ENCODE results near the gene APOL3. TPM values are rescaled to one million over a fixed set of nuclear protein-coding genes. Genes with fewer than 3 reads are reported as not detected.
"Not testable (repeated sequence)": the region's sequence is repeated elsewhere in the genome, so short reads cannot be mapped to it uniquely, and the experiment has no call there.

APOL3 gene
- total and polyA plus RNA-seq, 7 experiments from 2014 or later, result 56.9 to 212 (median 123) TPM

DNA sequence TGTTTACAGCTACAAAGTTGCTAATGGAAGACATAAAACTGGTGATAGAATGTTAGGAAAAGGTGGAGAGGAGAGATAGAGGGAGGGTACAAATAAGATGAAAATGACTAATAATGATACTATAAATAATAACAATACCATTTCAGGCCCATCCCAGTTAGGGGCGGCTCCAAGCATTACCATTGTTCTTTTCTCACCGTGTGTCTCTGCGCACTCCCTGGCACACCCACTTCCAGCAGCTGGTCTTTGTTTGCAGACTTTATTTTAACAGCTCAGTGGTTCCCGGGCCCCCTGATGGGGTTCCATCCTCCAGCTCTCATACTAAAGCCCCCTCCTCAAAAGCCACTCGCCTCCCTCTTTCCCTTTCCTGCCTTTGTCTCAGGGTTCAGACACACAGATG lies 40.5 kb upstream of the APOL3 start:
- intact Hi-C loops (cut with micrococcal nuclease); H3K9me3 Mint-ChIP-seq; H3K9me3 ChIP-seq (ENCODE audit: control insufficient read depth in 2 of 3, low read length in 3 of 3); H3K36me3 Mint-ChIP-seq; H3K4me1 ChIP-seq (ENCODE audit: control insufficient read depth in 2 of 2, insufficient read depth in 2 of 2, low read length in 2 of 2); H3K27ac ChIP-seq (ENCODE audit: low read depth, low read length); H3K4me3 Mint-ChIP-seq; H3K27me3 ChIP-seq (ENCODE audit: control insufficient read depth in 2 of 2, insufficient read depth in 2 of 2, low read length in 2 of 2); H3K4me3 ChIP-seq (ENCODE audit: low read length); POLR2A ChIA-PET; CTCF ChIA-PET; DNase-seq; H3K36me3 ChIP-seq (ENCODE audit: control insufficient read depth in 2 of 3, insufficient read depth in 3 of 3, low read length in 3 of 3); ATAC-seq; H3K27ac Mint-ChIP-seq: not testable (repeated sequence)
- H3K27me3 Mint-ChIP-seq, result peaks cover 0 to 22% (median 3%) of the 10 kb centered on the region in 5 donors
- H3K4me1 Mint-ChIP-seq, result peaks cover 0 to 31% (median 14%) of the 10 kb centered on the region in 7 donors

DNA sequence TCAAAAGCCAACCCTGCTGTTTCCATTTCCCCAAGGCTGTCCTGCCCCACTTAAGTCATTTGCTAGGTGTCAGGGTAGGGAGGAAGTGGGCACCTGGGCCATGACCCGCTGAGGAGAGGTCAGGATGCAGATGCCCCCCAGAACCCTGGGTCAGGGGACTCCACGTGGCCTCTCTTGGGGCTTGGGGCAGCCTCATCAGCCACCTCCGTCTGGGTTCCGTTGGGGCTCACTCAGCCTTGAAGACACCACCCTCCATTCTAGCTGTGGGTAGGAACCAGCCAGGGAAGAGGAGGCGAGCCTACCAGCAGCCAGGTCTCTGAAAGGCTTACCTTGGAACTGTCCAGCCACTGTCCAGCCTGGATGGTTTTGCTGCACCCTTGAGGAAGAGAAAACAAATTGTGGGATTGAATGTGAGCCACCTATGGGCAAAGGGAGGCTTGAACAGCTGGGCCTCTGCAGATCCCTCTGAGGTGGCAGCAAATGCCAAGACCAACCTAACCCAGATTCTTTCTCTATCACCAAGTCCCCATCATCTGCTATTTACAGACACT lies 38.5 kb upstream of the APOL3 start:
- Histone ChIP-seq H3K36me3 (ENCODE audit: control insufficient read depth in 2 of 3, insufficient read depth in 3 of 3, low read length in 3 of 3) (no peaks in the 10 kb centered on the region), H3K9me3 (ENCODE audit: control insufficient read depth in 2 of 3, low read length in 3 of 3) (no peaks in the 10 kb centered on the region), H3K4me3 (ENCODE audit: low read length) (no peak overlapping the region), H3K27ac (ENCODE audit: low read depth, low read length) (no peak overlapping the region), H3K27me3 (ENCODE audit: control insufficient read depth in 2 of 2, insufficient read depth in 2 of 2, low read length in 2 of 2) (no peaks in the 10 kb centered on the region), H3K4me1 (ENCODE audit: control insufficient read depth in 2 of 2, insufficient read depth in 2 of 2, low read length in 2 of 2) (peaks cover 0 to 4% of the 10 kb centered on the region in 2 donors)
- Mint-ChIP-seq H3K27ac (no peak overlapping the region), H3K9me3 (no peaks in the 10 kb centered on the region), H3K27me3 (peaks cover 0 to 22% (median 9%) of the 10 kb centered on the region in 5 donors), H3K36me3 (no peaks in the 10 kb centered on the region), H3K4me1 (peaks cover 0 to 28% (median 14%) of the 10 kb centered on the region in 7 donors), H3K4me3 (no peak overlapping the region)
- CTCF ChIA-PET, result no interaction called here
- no peak for ATAC-seq
- POLR2A ChIA-PET, result no interaction called here
- DNase-seq, result no peak
- intact Hi-C loops (cut with micrococcal nuclease), result no loop called here

DNA sequence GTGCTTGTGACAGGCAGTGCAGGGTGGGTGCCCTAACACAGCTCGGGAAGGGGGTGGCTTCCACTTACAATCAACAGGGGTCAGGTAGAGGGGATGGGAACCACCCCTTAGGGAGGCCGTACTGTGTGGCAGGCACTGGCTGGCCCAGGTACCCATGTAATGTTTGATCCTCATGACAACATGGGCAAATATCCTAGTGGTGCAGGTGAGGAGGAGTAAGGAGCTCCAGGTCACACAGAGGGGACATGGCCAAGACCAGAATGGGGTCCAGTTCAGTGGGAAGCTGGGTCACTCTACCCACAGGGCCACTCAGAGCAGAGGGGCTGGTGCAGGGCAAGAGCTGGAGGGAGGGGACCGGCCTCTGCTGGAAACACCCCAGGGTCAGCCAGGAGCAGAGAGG lies 38.0 kb upstream of the APOL3 start:
- ChIA-PET CTCF (no interaction called here), POLR2A (no interaction called here)
- Mint-ChIP-seq H3K9me3 (no peaks in the 10 kb centered on the region), H3K27ac (peak overlapping the region in 3 of 9 donors; percentile 9 to 57 (median 51)), H3K4me3 (no peak overlapping the region), H3K27me3 (peaks cover 0 to 17% (median 10%) of the 10 kb centered on the region in 5 donors), H3K4me1 (peaks cover 0 to 28% (median 14%) of the 10 kb centered on the region in 7 donors), H3K36me3 (no peaks in the 10 kb centered on the region)
- no peaks in the 10 kb centered on the region for H3K9me3 ChIP-seq (ENCODE audit: control insufficient read depth in 2 of 3, low read length in 3 of 3)
- no peaks in the 10 kb centered on the region for H3K36me3 ChIP-seq (ENCODE audit: control insufficient read depth in 2 of 3, insufficient read depth in 3 of 3, low read length in 3 of 3)
- peaks cover 0 to 4% of the 10 kb centered on the region in 2 donors for H3K4me1 ChIP-seq (ENCODE audit: control insufficient read depth in 2 of 2, insufficient read depth in 2 of 2, low read length in 2 of 2)
- no peaks in the 10 kb centered on the region for H3K27me3 ChIP-seq (ENCODE audit: control insufficient read depth in 2 of 2, insufficient read depth in 2 of 2, low read length in 2 of 2)
- DNase-seq (no peak), ATAC-seq (no peak)
- intact Hi-C loops (cut with micrococcal nuclease), result no loop called here
- H3K4me3 ChIP-seq (ENCODE audit: low read length), result no peak overlapping the region
- H3K27ac ChIP-seq (ENCODE audit: low read depth, low read length), result no peak overlapping the region

DNA sequence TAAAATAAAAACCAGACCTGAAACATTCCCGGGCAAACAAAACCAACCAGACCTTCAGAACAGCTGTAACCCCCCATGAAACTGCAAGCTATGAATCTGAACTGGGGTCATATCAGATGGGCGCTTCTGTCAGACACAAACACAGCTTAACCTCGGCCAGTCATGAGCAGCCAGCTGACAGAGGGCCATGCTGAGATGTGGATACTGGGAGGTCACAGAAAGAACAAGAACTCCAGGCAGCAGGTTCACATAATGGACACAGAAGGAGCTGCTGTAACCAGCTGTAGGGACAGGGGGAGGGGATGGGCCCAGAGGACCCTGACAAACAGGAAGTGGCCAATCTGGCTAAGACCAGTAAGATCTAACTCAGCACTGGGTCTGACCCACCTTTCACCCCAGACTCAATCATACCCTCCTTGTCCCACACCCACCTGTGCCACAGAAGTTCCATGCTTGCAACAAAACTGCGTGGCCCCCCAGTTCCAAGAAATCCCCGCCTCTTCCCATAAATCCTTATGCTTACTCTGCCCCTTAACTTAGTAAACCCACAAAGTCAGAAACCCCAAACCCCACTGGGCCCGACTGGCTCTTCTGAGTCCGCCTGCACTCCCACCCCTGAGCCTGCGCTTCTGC lies 37.1 kb upstream of the APOL3 start:
- Histone ChIP-seq H3K4me1 (ENCODE audit: control insufficient read depth in 2 of 2, insufficient read depth in 2 of 2, low read length in 2 of 2) (peaks cover 0 to 4% of the 10 kb centered on the region in 2 donors), H3K27ac (ENCODE audit: low read depth, low read length) (no peak overlapping the region), H3K27me3 (ENCODE audit: control insufficient read depth in 2 of 2, insufficient read depth in 2 of 2, low read length in 2 of 2) (no peaks in the 10 kb centered on the region), H3K4me3 (ENCODE audit: low read length) (no peak overlapping the region), H3K9me3 (ENCODE audit: control insufficient read depth in 2 of 3, low read length in 3 of 3) (no peaks in the 10 kb centered on the region), H3K36me3 (ENCODE audit: control insufficient read depth in 2 of 3, insufficient read depth in 3 of 3, low read length in 3 of 3) (no peaks in the 10 kb centered on the region)
- Mint-ChIP-seq H3K27me3 (peaks cover 0 to 12% (median 8%) of the 10 kb centered on the region in 5 donors), H3K36me3 (no peaks in the 10 kb centered on the region), H3K27ac (peak overlapping the region in 2 of 9 donors; percentile 9 to 62), H3K9me3 (no peaks in the 10 kb centered on the region), H3K4me1 (peaks cover 0 to 28% (median 14%) of the 10 kb centered on the region in 7 donors), H3K4me3 (peak overlapping the region in 1 of 10 donors; percentile 43)
- ChIA-PET CTCF (interaction anchor here (0.6 to 0.8 kb wide), 2 partner anchors 69 to 278 kb away, joined by 3 read pairs; no protein-coding TSS in a partner anchor), POLR2A (no interaction called here)
- DNase-seq (no peak), ATAC-seq (no peak)
- intact Hi-C loops (cut with micrococcal nuclease), result loop anchor here in 1 of 2 donors (2.0 kb wide), 1 partner anchor 41 kb away; the partner anchor contains the start of gene APOL2

DNA sequence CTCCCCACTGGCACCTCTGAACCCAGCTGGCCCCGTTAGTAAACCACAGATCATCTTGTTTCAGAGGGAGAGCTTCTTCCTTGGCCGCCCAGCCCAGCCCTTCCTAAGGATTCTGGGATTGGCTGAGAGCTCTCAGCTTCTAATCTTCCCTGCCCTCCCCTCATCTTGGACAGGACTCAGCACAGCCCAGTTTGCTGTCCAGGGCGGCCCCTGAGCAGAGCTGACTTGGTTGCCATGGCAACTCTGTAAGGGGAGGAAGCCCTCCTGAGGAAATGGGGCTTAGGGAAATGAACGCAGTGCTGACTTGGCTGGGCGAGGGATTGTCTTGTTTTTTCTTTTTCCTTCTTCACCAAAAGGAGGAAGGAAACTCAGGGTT lies 36.5 kb upstream of the APOL3 start:
- H3K27me3 ChIP-seq (ENCODE audit: control insufficient read depth in 2 of 2, insufficient read depth in 2 of 2, low read length in 2 of 2), result no peaks in the 10 kb centered on the region
- H3K27ac ChIP-seq (ENCODE audit: low read depth, low read length), result no peak overlapping the region
- no peak for DNase-seq
- no peak overlapping the region for H3K4me3 ChIP-seq (ENCODE audit: low read length)
- Mint-ChIP-seq H3K36me3 (no peaks in the 10 kb centered on the region), H3K4me1 (peaks cover 0 to 27% (median 14%) of the 10 kb centered on the region in 7 donors), H3K27ac (peak overlapping the region in 1 of 9 donors; percentile 20), H3K4me3 (no peak overlapping the region), H3K27me3 (peaks cover 0 to 10% (median 6%) of the 10 kb centered on the region in 5 donors), H3K9me3 (no peaks in the 10 kb centered on the region)
- no peaks in the 10 kb centered on the region for H3K36me3 ChIP-seq (ENCODE audit: control insufficient read depth in 2 of 3, insufficient read depth in 3 of 3, low read length in 3 of 3)
- POLR2A ChIA-PET, result no interaction called here
- H3K9me3 ChIP-seq (ENCODE audit: control insufficient read depth in 2 of 3, low read length in 3 of 3), result no peaks in the 10 kb centered on the region
- H3K4me1 ChIP-seq (ENCODE audit: control insufficient read depth in 2 of 2, insufficient read depth in 2 of 2, low read length in 2 of 2), result peaks cover 0 to 4% of the 10 kb centered on the region in 2 donors
- intact Hi-C loops (cut with micrococcal nuclease), result loop anchor here in 1 of 2 donors (2.0 kb wide), 1 partner anchor 42 kb away; the partner anchor contains the start of gene APOL2
- no peak for ATAC-seq
- CTCF ChIA-PET, result interaction anchor here (0.8 kb wide), 1 partner anchor 279 kb away, joined by 3 read pairs; no protein-coding TSS in a partner anchor

DNA sequence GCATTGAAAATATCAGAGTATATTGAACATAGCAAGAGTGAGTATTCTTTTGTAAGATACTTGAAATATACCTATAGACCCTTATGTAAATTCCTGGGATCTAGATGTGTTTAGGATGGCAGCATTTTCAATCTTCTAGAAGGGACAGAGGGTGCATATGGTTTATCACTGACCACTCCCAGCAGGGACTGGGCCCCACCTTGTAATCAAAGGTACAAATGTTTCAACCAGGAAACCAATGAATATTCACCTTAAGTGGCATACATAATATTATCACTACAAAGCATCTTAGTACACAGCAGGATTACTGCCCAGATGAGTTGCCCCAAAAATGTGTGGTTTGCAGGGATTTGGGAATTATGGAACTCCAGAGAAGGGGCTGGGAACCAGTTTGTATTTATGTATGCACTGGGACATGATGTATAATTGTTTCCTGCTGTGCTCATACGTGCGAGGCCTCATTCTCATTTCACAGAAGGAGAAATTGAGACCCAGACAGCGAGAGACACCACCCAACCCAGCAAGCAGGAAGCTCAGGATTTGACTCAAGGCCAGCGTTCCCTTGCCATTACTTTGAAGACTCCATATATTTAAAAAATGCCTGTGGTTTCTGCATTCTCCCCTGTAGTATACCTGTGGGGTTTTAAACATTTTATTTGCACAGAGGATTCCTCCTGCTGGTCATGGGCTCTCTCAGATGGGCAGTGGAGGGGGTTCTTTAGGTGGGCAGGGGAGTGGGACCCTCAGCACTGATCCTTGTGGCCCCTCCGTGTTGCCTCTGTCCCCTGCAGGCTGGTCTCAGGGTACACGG lies 35.9 kb upstream of the APOL3 start:
- Mint-ChIP-seq H3K9me3 (no peaks in the 10 kb centered on the region), H3K27ac (no peak overlapping the region), H3K4me3 (no peak overlapping the region), H3K4me1 (peaks cover 0 to 23% (median 14%) of the 10 kb centered on the region in 7 donors), H3K36me3 (no peaks in the 10 kb centered on the region), H3K27me3 (peaks cover 0 to 10% (median 3%) of the 10 kb centered on the region in 5 donors)
- H3K9me3 ChIP-seq (ENCODE audit: control insufficient read depth in 2 of 3, low read length in 3 of 3), result no peaks in the 10 kb centered on the region
- H3K4me3 ChIP-seq (ENCODE audit: low read length), result no peak overlapping the region
- ChIA-PET POLR2A (no interaction called here), CTCF (interaction anchor here (0.7 to 1.0 kb wide), 5 partner anchors 12 to 296 kb away, joined by 3 to 8 read pairs (median 3); partner anchors contain the start of gene APOL2)
- DNase-seq (no peak), ATAC-seq (no peak)
- H3K4me1 ChIP-seq (ENCODE audit: control insufficient read depth in 2 of 2, insufficient read depth in 2 of 2, low read length in 2 of 2), result peaks cover 0 to 4% of the 10 kb centered on the region in 2 donors
- intact Hi-C loops (cut with micrococcal nuclease), result loop anchor here in 1 of 2 donors (2.0 kb wide), 1 partner anchor 42 kb away; the partner anchor contains the start of gene APOL2
- H3K36me3 ChIP-seq (ENCODE audit: control insufficient read depth in 2 of 3, insufficient read depth in 3 of 3, low read length in 3 of 3), result no peaks in the 10 kb centered on the region
- no peaks in the 10 kb centered on the region for H3K27me3 ChIP-seq (ENCODE audit: control insufficient read depth in 2 of 2, insufficient read depth in 2 of 2, low read length in 2 of 2)
- no peak overlapping the region for H3K27ac ChIP-seq (ENCODE audit: low read depth, low read length)

All from naive thymus-derived CD4-positive, alpha-beta T cell (primary cell).